ENCODE results near the gene FAM120A. TPM values are rescaled to one million over a fixed set of nuclear protein-coding genes. Genes with fewer than 3 reads are reported as not detected.

FAM120A gene
- total and polyA plus RNA-seq, 9 of the 15 experiments (the other 6 are each of a cell fraction or from before 2014, with no cell fraction given), result 8.7 to 71.0 (median 42.2) TPM

DNA sequence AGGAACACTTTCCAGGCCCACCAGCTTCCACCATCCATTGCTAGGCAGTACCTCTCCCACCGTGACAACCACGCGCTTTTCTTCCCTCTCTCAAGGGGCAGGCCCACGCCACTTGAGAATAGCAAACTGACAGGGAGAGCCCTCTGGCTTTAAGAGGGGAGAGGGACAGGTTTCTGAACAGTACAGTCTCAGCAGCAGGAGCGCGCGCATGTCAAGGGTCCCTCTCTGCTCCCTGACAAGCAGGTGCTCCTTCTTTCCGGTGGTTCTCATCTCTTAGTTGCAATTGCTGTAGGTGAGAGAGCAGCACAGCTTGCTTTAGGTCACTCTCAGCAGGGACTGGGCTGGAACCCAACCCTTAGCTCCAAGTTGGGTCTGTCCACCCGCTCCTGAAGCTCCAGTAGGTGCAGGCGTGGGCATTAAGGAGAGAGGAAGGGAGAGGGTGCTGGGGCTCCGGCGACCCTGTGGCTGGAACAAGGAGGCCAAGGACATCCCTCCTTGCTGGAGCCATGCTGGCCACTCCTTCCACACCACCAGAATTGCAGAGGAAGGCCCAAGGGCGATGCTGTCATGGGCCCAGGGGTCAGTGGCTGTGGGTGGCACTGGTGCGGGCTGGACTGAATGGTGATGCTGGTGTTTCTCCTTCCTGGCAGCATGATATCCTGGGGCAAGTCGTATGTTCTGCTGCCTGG is 115.9 kb downstream of the FAM120A start (continued):
- TF ChIP-seq, protein P1, sequence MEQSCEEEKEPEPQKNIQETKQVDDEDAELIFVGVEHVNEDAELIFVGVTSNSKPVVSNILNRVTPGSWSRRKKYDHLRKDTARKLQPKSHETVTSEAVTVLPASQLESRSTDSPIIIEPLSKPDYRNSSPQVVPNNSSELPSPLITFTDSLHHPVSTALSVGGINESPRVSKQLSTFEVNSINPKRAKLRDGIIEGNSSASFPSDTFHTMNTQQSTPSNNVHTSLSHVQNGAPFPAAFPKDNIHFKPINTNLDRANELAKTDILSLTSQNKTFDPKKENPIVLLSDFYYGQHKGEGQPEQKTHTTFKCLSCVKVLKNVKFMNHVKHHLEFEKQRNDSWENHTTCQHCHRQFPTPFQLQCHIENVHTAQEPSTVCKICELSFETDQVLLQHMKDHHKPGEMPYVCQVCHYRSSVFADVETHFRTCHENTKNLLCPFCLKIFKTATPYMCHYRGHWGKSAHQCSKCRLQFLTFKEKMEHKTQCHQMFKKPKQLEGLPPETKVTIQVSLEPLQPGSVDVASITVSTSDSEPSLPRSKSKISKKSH (CRISPR knock-in tag; IDR thresholded peaks at IDR 0.05), result no peak
- TF ChIP-seq, protein P2, sequence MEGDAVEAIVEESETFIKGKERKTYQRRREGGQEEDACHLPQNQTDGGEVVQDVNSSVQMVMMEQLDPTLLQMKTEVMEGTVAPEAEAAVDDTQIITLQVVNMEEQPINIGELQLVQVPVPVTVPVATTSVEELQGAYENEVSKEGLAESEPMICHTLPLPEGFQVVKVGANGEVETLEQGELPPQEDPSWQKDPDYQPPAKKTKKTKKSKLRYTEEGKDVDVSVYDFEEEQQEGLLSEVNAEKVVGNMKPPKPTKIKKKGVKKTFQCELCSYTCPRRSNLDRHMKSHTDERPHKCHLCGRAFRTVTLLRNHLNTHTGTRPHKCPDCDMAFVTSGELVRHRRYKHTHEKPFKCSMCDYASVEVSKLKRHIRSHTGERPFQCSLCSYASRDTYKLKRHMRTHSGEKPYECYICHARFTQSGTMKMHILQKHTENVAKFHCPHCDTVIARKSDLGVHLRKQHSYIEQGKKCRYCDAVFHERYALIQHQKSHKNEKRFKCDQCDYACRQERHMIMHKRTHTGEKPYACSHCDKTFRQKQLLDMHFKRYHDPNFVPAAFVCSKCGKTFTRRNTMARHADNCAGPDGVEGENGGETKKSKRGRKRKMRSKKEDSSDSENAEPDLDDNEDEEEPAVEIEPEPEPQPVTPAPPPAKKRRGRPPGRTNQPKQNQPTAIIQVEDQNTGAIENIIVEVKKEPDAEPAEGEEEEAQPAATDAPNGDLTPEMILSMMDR (IDR thresholded peaks at IDR 0.05 in 2 of 3, conservative IDR thresholded peaks at IDR 0.05 in 1 of 3; ENCODE audit: insufficient read depth in 2 of 3, low read depth in 1 of 3, low read length in 3 of 3), result 0 out of 6 replicates have a peak, but pooled peaks of 1 of the 3 experiments have one; percentile 9
- TF ChIP-seq, protein P3, sequence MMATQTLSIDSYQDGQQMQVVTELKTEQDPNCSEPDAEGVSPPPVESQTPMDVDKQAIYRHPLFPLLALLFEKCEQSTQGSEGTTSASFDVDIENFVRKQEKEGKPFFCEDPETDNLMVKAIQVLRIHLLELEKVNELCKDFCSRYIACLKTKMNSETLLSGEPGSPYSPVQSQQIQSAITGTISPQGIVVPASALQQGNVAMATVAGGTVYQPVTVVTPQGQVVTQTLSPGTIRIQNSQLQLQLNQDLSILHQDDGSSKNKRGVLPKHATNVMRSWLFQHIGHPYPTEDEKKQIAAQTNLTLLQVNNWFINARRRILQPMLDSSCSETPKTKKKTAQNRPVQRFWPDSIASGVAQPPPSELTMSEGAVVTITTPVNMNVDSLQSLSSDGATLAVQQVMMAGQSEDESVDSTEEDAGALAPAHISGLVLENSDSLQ (IDR thresholded peaks at IDR 0.05), result 0 out of 2 replicates have a peak, but pooled peaks have one; percentile 29
- TF ChIP-seq POLR2H (tag; IDR thresholded peaks at IDR 0.05; ENCODE audit: low read depth), result no peak
- TF ChIP-seq DDX20 (tag; IDR thresholded peaks at IDR 0.05; ENCODE audit: low read depth), result no peak
- TF ChIP-seq, protein P4, sequence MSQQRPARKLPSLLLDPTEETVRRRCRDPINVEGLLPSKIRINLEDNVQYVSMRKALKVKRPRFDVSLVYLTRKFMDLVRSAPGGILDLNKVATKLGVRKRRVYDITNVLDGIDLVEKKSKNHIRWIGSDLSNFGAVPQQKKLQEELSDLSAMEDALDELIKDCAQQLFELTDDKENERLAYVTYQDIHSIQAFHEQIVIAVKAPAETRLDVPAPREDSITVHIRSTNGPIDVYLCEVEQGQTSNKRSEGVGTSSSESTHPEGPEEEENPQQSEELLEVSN (IDR thresholded peaks at IDR 0.05; ENCODE audit: borderline replicate concordance in 1 of 2, extremely low read depth in 1 of 2, insufficient read depth in 1 of 2, insufficient read length in 1 of 2, low read depth in 1 of 2, low read length in 1 of 2, poor library complexity in 1 of 2, severe bottlenecking in 1 of 2), result peak in 1 of 2 experiments; percentile 44
- TF ChIP-seq HDAC1 (IDR thresholded peaks at IDR 0.05), result 0 out of 4 replicates have a peak, but pooled peaks of 1 of the 2 experiments have one; percentile 6
- no peak for TF ChIP-seq POLR3G (IDR thresholded peaks at IDR 0.05; ENCODE audit: extremely low read depth, insufficient read length, insufficient replicate concordance)
